GM12892 (cell line): ENCODE data around the gene ASPN.

ENCODE experiments used
- POLR2A ChIP-seq: IDR thresholded peaks from 2 replicates; pipeline ENCODE4 v1.6.1; 2011; ENCODE audit warnings: low read depth, low read length, control low read depth
- POLR2AphosphoS5 ChIP-seq: IDR thresholded peaks from 2 replicates; pipeline ENCODE4 v1.6.1; 2011; ENCODE audit warnings: low read depth, low read length, control low read depth
- TAF1 ChIP-seq: IDR thresholded peaks from 2 replicates; pipeline ENCODE4 v1.6.1; 2011; ENCODE audit warnings: low read depth, mild to moderate bottlenecking, control low read depth, low read length, borderline replicate concordance

GRCh38 chr9:92507496-92507895 is 25.2 kb upstream of the ASPN start:
- TF ChIP-seq POLR2A (no peak), TAF1 (no peak), POLR2AphosphoS5 (no peak)
